Endothelial cell (in vitro differentiated cells): ENCODE results near the gene NPPC. TPM values are rescaled to one million over a fixed set of nuclear protein-coding genes. Genes with fewer than 3 reads are reported as not detected.
"Not testable (repeated sequence)": the region's sequence is repeated elsewhere in the genome, so short reads cannot be mapped to it uniquely, and the experiment has no call there.

ENCODE experiments used
- DNase-seq: peaks from one replicate; pipeline ENCODE4 v3.0.0; 2021; ENCODE audit warnings: low spot score
- H3K27ac Mint-ChIP-seq: one replicate; pipeline ENCODE4 v1.8.0; 2021; ENCODE audit warnings: mixed read lengths, inconsistent platforms; ENCODE audit not compliant: unreplicated experiment
- H3K27me3 Mint-ChIP-seq: one replicate; pipeline ENCODE4 v1.8.0; 2021; ENCODE audit warnings: mild to moderate bottlenecking, moderate library complexity, mixed read lengths, inconsistent platforms; ENCODE audit not compliant: unreplicated experiment
- H3K36me3 Mint-ChIP-seq: one replicate; pipeline ENCODE4 v1.8.0; 2021; ENCODE audit warnings: mild to moderate bottlenecking, low read depth, mixed read lengths, inconsistent platforms; ENCODE audit not compliant: unreplicated experiment
- H3K4me1 Mint-ChIP-seq: one replicate; pipeline ENCODE4 v1.8.0; 2021; ENCODE audit warnings: mild to moderate bottlenecking, mixed read lengths, inconsistent platforms; ENCODE audit not compliant: unreplicated experiment
- H3K4me3 Mint-ChIP-seq: one replicate; pipeline ENCODE4 v1.8.0; 2021; ENCODE audit warnings: mild to moderate bottlenecking, mixed read lengths, inconsistent platforms; ENCODE audit not compliant: unreplicated experiment
- H3K9me3 Mint-ChIP-seq: one replicate; pipeline ENCODE4 v1.8.0; 2021; ENCODE audit warnings: mixed read lengths, inconsistent platforms; ENCODE audit not compliant: unreplicated experiment
- CTCF ChIP-seq: fragments of 200-600 bp; sonication (generic); IDR thresholded peaks from one replicate; pipeline ENCODE4 v1.5.0; 2021; ENCODE audit warnings: antibody characterized with exemption; ENCODE audit not compliant: unreplicated experiment
- total RNA-seq: library from RNA; stranded (reverse); fragmentation: NEBNext Ultra II Directional; extraction: Animal tissue kit (Norgen Biotek cat#: 25700); gene quantifications from one replicate; pipeline ENCODE4 v1.2.1, GENCODE V29; 2021; ENCODE audit not compliant: unreplicated experiment

Gene NPPC
- total RNA-seq, 1 donor from 2014 or later = 11.4 TPM

- DNase-seq = no peak
- H3K4me3 Mint-ChIP-seq = no peak overlapping the region
- H3K36me3 Mint-ChIP-seq = no peaks in the 10 kb centered on the region
- H3K27me3 Mint-ChIP-seq = peaks cover 6% of the 10 kb centered on the region
- H3K9me3 Mint-ChIP-seq = no peaks in the 10 kb centered on the region
- TF ChIP-seq CTCF = no peak
- no peak overlapping the region for H3K27ac Mint-ChIP-seq
- no peaks in the 10 kb centered on the region for H3K4me1 Mint-ChIP-seq
Measured at GRCh38 chr2:231883468-231883881, 42.7 kb downstream of the NPPC start.

GRCh38 chr2:231882646-231883045 is 43.5 kb downstream of the NPPC start:
- H3K27ac Mint-ChIP-seq = no peak overlapping the region
- DNase-seq = no peak

GRCh38 chr2:231880371-231880770 is 45.8 kb downstream of the NPPC start:
- H3K27me3 Mint-ChIP-seq, H3K36me3 Mint-ChIP-seq, H3K9me3 Mint-ChIP-seq, H3K4me3 Mint-ChIP-seq, H3K4me1 Mint-ChIP-seq, H3K27ac Mint-ChIP-seq, DNase-seq: not testable (repeated sequence)

More at GRCh38 chr2:231882646-231883045, 43.5 kb downstream of the NPPC start:
- Mint-ChIP-seq H3K9me3 (no peaks in the 10 kb centered on the region), H3K27me3 (peaks cover 6% of the 10 kb centered on the region), H3K4me3 (no peak overlapping the region), H3K36me3 (no peaks in the 10 kb centered on the region), H3K4me1 (no peaks in the 10 kb centered on the region)
- TF ChIP-seq CTCF = no peak

GRCh38 chr2:231879216-231879615 is 47.0 kb downstream of the NPPC start:
- peaks cover 5% of the 10 kb centered on the region for H3K27me3 Mint-ChIP-seq
- no peaks in the 10 kb centered on the region for H3K9me3 Mint-ChIP-seq
- H3K36me3 Mint-ChIP-seq = no peaks in the 10 kb centered on the region
- no peak for TF ChIP-seq CTCF
- no peak overlapping the region for H3K4me3 Mint-ChIP-seq
- H3K4me1 Mint-ChIP-seq = no peaks in the 10 kb centered on the region
- DNase-seq = no peak
- H3K27ac Mint-ChIP-seq = no peak overlapping the region

GRCh38 chr2:231877533-231878456 is 48.4 kb downstream of the NPPC start:
- no peak overlapping the region for H3K27ac Mint-ChIP-seq
- no peak for DNase-seq
- H3K4me1 Mint-ChIP-seq = no peaks in the 10 kb centered on the region
- no peak for TF ChIP-seq CTCF
- no peaks in the 10 kb centered on the region for H3K9me3 Mint-ChIP-seq
- H3K4me3 Mint-ChIP-seq = no peak overlapping the region
- peaks cover 5% of the 10 kb centered on the region for H3K27me3 Mint-ChIP-seq
- no peaks in the 10 kb centered on the region for H3K36me3 Mint-ChIP-seq
